HG03025 (cell line): ENCODE measurements around the gene CPEB4.

Experiments used
- ATAC-seq: cut with Tn5 transposase; IDR thresholded peaks from one replicate; pipeline ENCODE4 v1.9.1; 2021; ENCODE audit warnings: mild to moderate bottlenecking, moderate library complexity; ENCODE audit not compliant: unreplicated experiment, low FRiP score

Gene CPEB4

GRCh38 chr5:173909199-173909598 is 21.1 kb downstream of the CPEB4 start:
- ATAC-seq, result no peak

- ATAC-seq, result no peak
These were observed 22.1 kb downstream of the CPEB4 start for GRCh38 chr5:173910215-173910614.

GRCh38 chr5:173911623-173912022 is 23.5 kb downstream of the CPEB4 start:
- ATAC-seq, result no peak

- no peak for ATAC-seq
These were observed 25.7 kb downstream of the CPEB4 start for GRCh38 chr5:173913686-173914321.

- ATAC-seq, result no peak
These were observed 27.3 kb downstream of the CPEB4 start for GRCh38 chr5:173915310-173916014.

GRCh38 chr5:173916233-173916632 is 28.1 kb downstream of the CPEB4 start:
- ATAC-seq, result no peak

GRCh38 chr5:173917788-173918786 is 29.9 kb downstream of the CPEB4 start:
- peak; percentile 84 for ATAC-seq

GRCh38 chr5:173919443-173919842 is 31.3 kb downstream of the CPEB4 start:
- no peak for ATAC-seq

- ATAC-seq, result no peak
These were observed 32.0 kb downstream of the CPEB4 start for GRCh38 chr5:173920024-173920753.

- no peak for ATAC-seq
These were observed 32.9 kb downstream of the CPEB4 start for GRCh38 chr5:173920866-173921555.

- no peak for ATAC-seq
These were observed 34.4 kb downstream of the CPEB4 start for GRCh38 chr5:173922527-173922926.

- no peak for ATAC-seq
These were observed 35.3 kb downstream of the CPEB4 start for GRCh38 chr5:173923218-173924095.

GRCh38 chr5:173924899-173925298 is 36.8 kb downstream of the CPEB4 start:
- ATAC-seq, result no peak

GRCh38 chr5:173925449-173926071 is 37.4 kb downstream of the CPEB4 start:
- ATAC-seq, result no peak

- ATAC-seq, result no peak
These were observed 38.2 kb downstream of the CPEB4 start for GRCh38 chr5:173926359-173926758.

- ATAC-seq, result no peak
These were observed 40.9 kb downstream of the CPEB4 start for GRCh38 chr5:173928871-173929574.

GRCh38 chr5:173932695-173933139 is 44.6 kb downstream of the CPEB4 start:
- no peak for ATAC-seq

- ATAC-seq, result no peak
These were observed 45.8 kb downstream of the CPEB4 start for GRCh38 chr5:173933901-173934300.
